GM21367 (cell line): Measurements from ENCODE around the gene ERLEC1.
"Not testable (repeated sequence)": the region's sequence is repeated elsewhere in the genome, so short reads cannot be mapped to it uniquely, and the experiment has no call there.

Experiments
- ATAC-seq: cut with Tn5 transposase; IDR thresholded peaks from one replicate; pipeline ENCODE4 v1.9.1; 2021; ENCODE audit not compliant: unreplicated experiment

The ERLEC1 gene

DNA sequence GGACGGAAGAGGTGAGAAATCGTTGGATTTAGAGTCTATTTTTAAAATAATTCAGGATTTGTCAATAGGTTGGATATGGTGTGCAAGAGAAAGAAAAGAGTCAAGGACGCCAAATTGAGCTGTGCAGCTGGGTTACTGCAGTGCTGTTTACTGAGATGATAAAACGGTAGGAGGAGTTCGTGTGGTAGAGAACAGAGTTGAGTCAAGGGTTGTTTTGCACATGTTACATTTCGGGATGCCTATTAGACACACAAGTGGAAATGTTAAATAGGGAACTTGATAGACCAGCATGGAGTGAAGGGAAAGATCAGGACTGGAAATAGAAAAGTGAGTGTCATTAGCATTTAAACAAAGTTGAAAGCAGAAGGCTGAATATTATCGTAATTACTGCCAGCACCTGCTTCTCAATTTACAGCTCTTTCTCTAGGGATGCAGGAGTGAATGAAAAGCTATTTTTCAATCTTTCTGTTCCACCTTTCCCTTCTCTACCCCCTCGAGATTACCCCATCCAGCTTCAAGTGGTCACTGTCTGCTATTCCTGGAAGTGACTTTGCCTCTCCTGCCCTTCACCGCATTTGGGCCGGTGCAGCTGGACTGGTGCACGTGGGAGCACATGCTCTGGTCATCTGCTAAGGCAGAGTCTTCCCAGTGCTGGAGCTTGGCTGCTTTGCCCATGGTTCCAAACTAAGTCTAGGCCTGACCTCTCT lies 42.6 kb downstream of the ERLEC1 start:
- no peak for ATAC-seq

DNA sequence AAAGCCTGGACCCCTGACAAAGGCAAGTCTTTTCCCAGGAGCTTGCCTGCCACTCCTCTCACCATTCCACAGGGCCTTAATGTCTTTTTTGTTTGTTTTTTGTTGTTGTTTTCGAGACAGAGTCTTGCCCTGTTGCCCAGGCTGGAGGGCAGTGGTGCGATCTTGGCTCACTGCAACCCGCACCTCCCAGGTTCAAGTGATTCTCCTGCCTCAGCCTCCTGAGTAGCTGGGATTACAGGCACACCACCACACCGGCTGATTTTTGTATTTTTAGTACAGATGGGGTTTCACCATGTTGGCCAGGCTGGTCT lies 43.1 kb downstream of the ERLEC1 start:
- not testable (repeated sequence) for ATAC-seq

DNA sequence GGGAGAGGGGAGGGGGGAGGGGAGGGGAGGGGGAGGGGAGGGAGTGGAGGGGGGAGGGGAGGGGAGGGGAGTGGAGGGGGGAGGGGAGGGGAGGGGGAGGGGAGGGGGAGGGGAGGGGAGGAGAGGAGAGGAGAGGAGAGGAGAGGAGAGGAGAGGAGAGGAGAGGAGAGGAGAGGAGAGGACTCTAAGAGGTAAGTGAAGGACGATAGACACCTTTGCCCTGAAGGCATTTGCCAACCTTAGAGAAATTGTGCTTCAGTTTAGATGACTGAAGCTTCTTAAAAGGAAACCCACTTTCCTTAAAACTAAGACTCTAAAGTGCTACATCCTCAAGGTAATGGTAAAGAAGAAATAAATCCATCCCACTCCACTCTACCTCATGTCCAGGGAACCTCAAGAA lies 53.7 kb downstream of the ERLEC1 start:
- no peak for ATAC-seq

DNA sequence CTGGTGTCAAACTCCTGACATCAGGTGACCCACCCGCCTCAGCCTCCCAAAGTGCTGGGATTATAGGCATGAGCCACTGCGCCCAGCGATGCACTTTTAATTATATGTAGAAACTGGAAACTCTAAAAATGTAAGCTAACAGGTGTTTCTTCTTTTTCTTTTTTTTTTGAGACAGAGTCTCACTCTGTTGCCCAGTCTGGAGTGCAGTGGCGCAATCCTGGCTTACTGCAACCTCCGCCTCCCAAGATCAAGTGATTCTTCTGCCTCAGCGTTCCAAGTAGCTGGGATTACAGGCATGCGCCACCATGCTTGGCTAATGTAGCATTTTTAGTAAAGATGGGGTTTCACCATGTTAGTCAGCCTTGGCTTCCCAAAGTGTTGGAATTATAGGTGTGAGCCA lies 54.8 kb downstream of the ERLEC1 start:
- not testable (repeated sequence) for ATAC-seq

DNA sequence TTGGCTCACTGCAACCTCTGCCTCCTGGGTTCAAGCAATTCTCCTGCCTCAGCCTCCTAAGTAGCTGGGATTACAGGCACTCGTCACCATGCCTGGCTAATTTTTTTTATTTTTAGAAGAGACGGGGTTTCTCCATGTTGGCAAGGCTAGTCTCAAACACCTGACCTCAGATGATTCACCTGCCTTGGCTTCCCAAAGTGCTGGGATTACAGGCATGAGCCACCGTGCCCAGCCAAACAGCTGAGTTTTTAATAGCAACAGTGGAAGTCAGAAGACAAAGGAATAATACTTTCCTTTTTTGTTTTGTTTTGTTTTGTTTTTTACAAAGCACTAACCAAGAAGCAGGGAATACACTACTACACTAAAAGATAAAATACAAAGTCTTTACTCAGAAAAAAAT lies 56.0 kb downstream of the ERLEC1 start:
- ATAC-seq: no peak

DNA sequence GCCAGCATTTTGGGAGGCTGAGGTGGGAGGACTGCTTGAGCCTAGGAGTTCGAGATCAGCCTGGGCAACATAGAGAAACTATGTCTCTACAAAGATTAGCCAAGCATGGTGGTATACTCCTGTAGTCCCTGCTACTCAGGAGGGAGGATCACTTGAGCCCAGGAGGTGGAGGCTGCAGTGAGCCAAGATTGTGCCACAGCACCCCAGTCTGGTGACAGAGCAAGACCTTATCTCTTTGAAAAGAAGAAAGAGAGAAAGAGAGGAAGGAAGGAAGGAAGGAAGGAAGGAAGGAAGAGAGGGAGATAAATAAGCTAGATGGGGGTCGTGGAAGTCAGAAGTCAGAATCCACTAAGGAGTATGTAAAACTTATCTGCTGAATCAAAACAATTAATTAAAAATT lies 56.8 kb downstream of the ERLEC1 start:
- no peak for ATAC-seq

DNA sequence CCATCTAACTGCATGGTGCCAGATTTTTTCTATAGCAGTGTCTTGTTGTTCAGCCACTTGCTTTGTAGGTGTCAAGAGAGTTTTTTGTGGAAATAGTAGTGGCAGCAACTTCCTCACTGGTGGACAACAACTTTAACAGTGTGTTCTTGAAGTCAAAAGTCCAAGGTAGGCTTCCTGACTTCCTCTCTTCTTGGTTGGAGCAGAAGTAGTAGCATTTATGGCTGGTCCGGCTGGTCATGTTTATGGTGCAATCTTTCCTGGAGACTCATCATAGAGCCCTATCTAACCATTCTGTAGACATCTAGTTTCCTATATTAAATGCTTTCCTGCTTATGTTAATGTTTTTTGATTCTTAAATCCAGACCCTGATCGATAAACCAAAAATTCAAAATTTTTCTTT lies 61.2 kb downstream of the ERLEC1 start:
- no peak for ATAC-seq

DNA sequence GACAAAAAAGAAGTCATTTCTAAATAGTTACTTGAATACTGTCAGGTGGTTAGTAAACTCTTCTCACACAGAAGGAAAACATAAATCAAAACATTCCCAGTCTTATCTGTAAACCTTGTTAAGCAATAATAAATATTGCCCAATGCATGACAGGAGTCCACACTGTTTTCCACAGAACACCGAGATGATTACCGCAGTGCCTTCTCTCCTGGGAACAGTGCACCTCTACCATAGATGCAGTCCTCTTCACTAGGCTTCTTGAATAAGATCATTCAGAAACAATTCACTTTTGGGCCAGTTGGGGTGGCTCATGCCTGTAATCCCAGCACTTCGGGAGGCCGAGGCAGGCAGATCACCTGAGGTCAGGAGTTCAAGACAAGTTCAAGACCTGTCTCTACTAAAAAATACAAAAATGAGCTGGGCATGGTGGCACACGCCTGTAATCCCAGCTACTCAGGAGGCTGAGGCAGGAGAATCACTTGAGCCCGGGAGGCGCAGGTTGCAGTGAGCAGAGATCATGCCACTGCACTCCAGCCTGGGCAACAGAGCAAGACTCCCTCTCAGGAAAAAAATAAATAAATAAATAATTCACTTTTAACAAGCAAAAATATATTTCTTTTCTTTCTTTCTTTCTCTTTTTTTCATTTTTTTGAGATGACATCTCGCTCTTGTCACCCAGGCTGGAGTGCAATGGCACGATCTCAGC lies 64.4 kb downstream of the ERLEC1 start:
- ATAC-seq: not testable (repeated sequence)

DNA sequence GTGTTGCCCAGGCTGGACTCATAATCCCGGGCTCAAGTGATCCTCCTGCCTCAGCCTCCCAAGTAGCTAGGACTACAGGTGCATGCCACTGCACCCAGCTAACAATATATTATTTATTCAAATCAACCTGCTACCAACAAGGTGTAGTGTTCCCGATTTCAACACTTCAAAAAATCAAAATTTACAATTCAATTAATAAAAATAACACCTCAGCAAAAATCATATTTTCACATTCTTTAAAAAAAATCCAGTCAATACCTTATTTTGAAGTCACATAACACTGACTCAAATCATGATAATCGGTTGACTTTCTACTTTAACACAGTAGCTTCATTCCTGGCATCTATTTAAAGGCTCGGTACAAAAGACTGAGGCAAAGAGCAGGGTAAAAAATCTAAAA lies 65.7 kb downstream of the ERLEC1 start:
- no peak for ATAC-seq

DNA sequence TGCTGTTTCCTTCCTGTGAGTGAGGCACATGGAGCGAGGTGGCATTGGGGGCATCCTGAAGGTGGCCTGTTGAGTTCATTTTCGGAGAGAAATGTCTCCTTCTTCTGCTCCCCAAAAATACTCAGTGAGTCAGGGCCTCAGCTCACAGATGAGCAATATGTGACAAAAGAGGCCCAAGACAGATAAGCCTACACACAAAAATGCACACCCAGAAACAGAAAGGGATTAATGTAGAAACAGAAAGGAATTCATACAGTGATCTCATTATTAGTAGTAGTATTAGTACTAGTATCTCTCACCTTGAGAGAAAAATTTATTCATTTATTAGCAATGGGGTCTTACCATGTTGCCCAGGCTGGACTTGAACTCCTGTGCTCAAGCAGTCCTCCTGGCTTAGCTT lies 67.8 kb downstream of the ERLEC1 start:
- ATAC-seq: no peak

DNA sequence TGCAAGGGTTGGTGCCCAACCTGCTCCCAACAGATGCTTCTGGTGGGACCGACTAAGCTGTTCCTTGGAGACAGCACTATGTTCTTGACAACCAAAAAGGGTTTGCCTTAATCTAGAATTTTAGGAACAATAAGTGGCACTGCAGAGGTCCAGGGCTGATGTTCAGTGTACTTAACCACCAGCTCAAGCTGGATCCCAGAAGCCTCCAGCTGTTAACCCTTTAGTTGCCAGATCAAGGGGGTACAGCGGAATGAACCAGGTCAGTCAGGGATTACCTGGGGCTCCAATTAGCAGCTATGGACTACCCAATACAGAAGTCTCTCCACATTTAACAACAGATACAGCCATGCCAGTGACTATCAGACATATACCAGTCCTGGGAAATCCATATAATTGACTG lies 69.4 kb downstream of the ERLEC1 start:
- no peak for ATAC-seq

DNA sequence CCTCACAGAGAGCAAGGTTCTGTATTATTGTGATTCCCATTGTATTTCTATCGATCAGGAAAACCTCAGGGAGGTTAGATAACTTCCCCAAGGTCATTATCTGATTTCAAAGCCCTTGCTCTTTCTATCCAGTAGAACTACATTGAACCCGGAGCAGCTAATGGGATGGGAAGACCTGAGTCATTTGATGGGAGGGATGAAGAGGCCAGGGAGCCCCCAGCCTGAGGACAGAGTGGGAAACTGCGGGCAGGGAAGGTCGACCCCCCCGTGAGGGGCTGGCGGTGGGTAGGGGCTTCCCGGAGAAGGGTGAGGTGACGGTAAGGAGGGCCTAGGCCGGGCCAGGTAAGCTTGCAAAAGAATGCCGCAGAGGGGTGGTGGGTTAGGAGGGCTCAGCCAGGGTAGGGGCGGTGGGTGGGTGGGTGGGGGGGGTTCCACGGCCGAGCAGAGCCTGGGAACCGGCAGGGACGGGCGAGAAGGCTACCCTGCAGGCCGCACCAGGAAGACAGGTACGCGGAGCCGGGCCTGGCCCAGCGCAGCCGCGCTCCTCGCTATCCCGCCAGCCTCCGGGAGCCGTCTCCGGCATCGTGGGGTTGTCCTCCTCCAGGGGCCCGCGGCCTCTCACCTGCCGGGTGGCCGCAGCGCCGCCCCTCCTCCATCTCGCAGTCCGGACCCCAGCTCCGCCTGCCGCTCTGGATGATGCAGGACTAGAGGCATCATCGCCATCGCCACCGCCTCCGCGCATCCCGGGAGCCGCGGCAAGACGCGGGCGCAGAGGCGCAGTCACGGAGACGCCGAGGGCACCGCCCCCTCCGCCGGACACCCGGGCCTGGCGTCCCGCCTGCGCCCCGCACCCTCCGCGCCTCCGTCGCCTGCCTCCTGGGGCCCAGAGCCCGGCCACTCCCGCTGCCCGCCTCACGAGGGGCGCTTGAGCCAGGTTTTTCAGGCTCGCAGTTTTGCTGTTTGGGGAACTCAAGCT lies 72.7 kb downstream of the ERLEC1 start, which contains the start of gene GPR75:
Gene GPR75 (minus strand): TSS at position 762 of the 976 bp plus-strand sequence. CDS start 5,211 bp downstream, outside the sequence.
- ATAC-seq: no peak

DNA sequence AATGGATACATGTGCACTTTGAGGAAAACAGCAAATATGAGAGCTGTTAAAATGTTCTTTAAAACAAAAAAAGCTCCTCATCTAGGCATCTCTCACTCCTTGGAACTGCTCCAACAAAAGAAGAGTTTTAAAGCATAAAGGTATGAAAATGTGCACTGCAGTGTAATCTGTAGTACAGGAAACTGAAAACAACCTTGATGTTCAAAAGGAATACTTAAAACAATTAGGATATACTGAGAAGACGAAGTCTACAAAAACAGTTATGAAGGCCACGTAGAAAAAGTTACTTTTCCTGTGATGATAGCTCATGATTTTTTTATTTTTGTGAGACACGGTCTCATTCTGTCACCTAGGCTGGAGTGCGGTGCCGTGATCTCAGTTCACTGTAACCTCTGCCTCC lies 75.0 kb downstream of the ERLEC1 start:
- no peak for ATAC-seq

DNA sequence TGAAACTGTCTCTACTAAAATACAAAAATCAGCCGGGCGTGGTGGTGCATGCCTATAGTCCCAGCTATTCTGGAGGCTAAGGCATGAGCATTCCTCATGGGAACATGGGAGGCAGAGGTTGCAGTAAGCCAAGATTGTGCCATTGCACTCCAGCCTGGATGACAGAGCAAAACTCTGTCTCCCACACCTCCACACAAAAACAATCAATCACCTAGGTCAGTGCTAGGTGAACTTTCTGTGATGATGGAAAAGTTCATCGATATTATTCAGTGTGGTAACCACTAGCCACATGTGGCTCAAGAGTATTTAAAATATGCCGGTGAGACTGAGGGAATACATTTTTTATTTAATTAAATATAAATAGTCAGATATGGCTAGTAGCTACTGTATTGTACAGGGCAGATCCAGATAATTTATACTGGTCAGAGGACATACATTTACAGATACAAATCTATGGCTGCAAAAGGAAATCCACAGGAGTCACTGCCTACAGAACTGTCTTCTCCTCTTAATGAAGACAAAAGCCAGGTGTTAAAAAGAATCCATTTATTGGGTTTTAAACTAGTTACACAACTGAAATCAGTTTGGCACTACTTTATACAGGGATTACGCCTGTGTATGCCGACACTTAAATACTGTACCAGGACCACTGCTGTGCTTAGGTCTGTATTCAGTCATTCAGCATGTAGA lies 76.8 kb downstream of the ERLEC1 start:
- ATAC-seq: no peak

DNA sequence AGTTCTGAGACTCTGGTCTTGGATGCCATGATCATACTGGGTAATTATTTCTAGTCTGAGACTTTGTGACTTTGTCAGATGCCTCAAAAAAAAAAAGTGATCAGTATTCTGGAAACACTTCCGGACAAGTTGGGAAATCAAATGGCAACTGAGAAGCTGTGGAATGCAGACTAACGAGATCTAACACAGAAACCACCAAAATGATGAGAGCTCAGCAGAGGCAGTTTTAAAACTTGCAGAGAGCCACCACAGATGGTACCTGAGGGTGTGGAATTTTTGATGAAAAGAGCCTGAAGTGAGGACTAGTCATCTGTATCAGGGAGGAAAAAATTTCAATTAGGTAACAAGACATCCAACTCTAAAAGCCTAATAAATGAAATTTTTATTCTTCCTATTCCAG lies 78.4 kb downstream of the ERLEC1 start:
- ATAC-seq: no peak

DNA sequence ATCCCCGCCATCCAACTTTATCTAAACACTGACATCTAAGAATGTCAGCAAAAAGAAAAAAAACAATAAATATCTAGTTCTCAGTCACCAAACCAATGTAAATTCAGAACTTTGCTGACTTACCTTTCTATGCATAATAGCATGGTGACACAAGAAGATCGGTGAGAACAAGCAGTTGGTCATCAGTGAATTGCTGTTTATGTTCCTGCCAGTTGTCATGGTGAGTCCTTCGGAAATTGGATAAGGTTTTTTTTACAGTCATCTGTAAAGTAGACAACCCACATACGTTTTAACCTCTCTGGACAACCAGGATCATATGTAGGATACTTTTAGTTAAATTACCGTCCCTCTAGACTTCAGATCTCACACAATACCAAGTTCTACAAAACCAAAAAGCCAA lies 79.1 kb downstream of the ERLEC1 start:
- no peak for ATAC-seq

DNA sequence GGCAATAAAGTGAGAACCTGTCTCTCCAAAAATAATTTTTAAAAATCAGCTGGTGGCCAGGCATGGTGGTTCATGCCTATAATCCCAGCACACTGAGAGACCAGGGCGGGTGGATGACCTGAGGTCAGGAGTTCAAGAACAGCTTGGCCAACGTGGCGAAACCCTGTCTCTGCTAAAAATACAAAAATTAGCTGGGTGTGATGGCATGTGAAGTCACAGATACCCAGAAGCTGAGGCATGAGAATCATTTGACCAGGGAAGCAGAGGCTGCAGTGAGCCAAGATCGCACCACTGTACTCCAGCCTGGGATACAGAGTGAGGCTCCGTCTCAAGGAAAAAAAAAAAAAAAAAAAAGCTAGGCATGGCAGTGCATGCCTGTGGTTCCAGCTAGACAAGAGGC lies 80.3 kb downstream of the ERLEC1 start:
- no peak for ATAC-seq

DNA sequence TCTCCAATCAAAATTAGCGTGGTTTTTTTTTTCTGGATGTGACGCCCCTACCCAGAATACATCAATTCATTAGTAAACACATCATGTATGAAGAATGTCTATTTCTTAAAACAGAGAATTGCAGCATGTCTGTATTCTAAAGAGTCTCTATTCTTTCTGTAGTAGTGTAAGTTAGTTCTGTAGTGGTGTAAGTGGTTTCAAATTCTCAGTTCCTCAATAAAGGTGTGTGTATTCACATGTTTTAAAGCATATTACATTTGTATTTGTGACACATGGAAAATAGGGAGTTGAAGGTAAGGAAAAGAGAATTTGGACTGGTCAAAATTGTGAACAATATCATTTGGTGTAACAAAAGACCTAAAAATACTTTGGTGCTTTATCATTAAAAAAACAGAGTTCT lies 80.9 kb downstream of the ERLEC1 start:
- no peak for ATAC-seq
